COR-L47 (cell line): ENCODE data around the gene GTSE1.
A peak's percentile ranks its signal among the peaks of the same experiment; 100 is the strongest.

Experiments used
- DNase-seq: peaks from one replicate; lab custom pipeline; 2025; lab: John Stamatoyannopoulos, UW

Gene GTSE1

GRCh38 chr22:46275455-46276122, 21.1 kb upstream of the GTSE1 start:
- no peak for DNase-seq

- no peak for DNase-seq
Observed at GRCh38 chr22:46276563-46276962, 20.1 kb upstream of the GTSE1 start.

- no peak for DNase-seq
Observed at GRCh38 chr22:46278656-46279645, 17.7 kb upstream of the GTSE1 start.

- no peak for DNase-seq
Observed at GRCh38 chr22:46280063-46280817, 16.4 kb upstream of the GTSE1 start.

GRCh38 chr22:46280999-46281623, 15.6 kb upstream of the GTSE1 start:
- no peak for DNase-seq

GRCh38 chr22:46281866-46282678, 14.6 kb upstream of the GTSE1 start:
- DNase-seq = no peak

- DNase-seq = no peak
Observed at GRCh38 chr22:46286006-46286405, 10.7 kb upstream of the GTSE1 start.

GRCh38 chr22:46286941-46287872, 9.5 kb upstream of the GTSE1 start:
- no peak for DNase-seq

- no peak for DNase-seq
Observed at GRCh38 chr22:46287873-46288751, 8.6 kb upstream of the GTSE1 start.

GRCh38 chr22:46288846-46289243, 7.8 kb upstream of the GTSE1 start:
- no peak for DNase-seq

GRCh38 chr22:46289244-46289891, 7.3 kb upstream of the GTSE1 start:
- no peak for DNase-seq

- no peak for DNase-seq
Observed at GRCh38 chr22:46290121-46290842, 6.4 kb upstream of the GTSE1 start.

- peak; percentile 67 for DNase-seq
Observed at GRCh38 chr22:46290843-46291785, 5.6 kb upstream of the GTSE1 start.

- no peak for DNase-seq
Observed at GRCh38 chr22:46292173-46292572, 4.5 kb upstream of the GTSE1 start.

GRCh38 chr22:46292732-46293131, 3.9 kb upstream of the GTSE1 start:
- no peak for DNase-seq

- DNase-seq = no peak
Observed at GRCh38 chr22:46293577-46294260, 3.0 kb upstream of the GTSE1 start.
